A673 (cell line): ENCODE measurements around the gene STOX2.

Source experiments
- CTCF ChIP-seq: fragments of 300-800, 200-600 bp; sonication (generic); conservative IDR thresholded peaks from 2 replicates; pipeline ENCODE4 v1.5.1; 2017; ENCODE audit warnings: low read depth, mild to moderate bottlenecking, antibody characterized with exemption, low read length, moderate library complexity, mixed read lengths
- EZH2 ChIP-seq: fragments of 200-600 bp; sonication (generic); IDR thresholded peaks from 2 replicates; pipeline ENCODE4 v1.6.1; 2017; ENCODE audit warnings: borderline replicate concordance, low read depth, mild to moderate bottlenecking, mixed read lengths, antibody characterized with exemption, low read length; ENCODE audit not compliant: poor library complexity, severe bottlenecking

GRCh38 chr4:183950536-183950935, 45.4 kb downstream of the STOX2 start:
- TF ChIP-seq CTCF: no peak
- TF ChIP-seq EZH2: no peak
